Fibroblast of pulmonary artery (primary cell): Measurements from ENCODE around the gene PPP1R3E.

Source experiments
- DNase-seq: peaks from one replicate; pipeline ENCODE4 v3.0.0-alpha.2; 2010; ENCODE audit warnings: low read depth
- H3K4me3 ChIP-seq: replicated peaks from 2 replicates; pipeline ENCODE4 v1.5.1; 2011; ENCODE audit warnings: low read depth, mild to moderate bottlenecking, control low read depth, low read length, moderate library complexity
- TF ChIP-seq, protein P1 (sequence below): IDR thresholded peaks from 2 replicates; pipeline ENCODE4 v1.5.1; 2011; ENCODE audit warnings: mild to moderate bottlenecking, control low read depth, low read length, inconsistent platforms; ENCODE audit errors: missing control alignments

PPP1R3E gene

DNA sequence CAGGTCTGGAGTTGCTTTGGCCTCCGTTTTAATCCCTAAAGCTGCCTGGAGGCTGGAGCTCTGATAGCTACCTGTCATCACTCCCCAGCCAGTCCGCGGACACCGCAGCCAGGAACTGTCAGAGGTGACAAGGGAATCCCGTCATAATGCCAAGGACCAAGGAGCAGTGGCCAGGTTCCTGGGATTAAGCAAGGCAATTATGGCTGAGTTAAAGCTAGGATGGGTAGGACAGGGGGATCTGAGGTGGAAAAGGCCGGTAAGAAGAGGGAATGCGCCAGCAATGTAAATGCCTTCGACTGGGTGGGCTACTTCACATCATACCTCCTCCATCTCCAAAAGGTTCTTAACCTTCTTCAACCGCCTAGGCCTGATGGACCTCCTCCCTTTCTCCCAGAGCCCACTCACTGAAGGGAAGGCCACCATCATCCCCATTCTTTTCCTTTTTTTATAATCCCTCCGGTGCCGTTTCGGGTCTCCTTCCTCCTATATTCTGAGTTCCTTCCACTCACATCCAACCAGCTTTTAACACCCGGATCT lies 1.9 kb downstream of the PPP1R3E start:
- TF ChIP-seq, protein P1, sequence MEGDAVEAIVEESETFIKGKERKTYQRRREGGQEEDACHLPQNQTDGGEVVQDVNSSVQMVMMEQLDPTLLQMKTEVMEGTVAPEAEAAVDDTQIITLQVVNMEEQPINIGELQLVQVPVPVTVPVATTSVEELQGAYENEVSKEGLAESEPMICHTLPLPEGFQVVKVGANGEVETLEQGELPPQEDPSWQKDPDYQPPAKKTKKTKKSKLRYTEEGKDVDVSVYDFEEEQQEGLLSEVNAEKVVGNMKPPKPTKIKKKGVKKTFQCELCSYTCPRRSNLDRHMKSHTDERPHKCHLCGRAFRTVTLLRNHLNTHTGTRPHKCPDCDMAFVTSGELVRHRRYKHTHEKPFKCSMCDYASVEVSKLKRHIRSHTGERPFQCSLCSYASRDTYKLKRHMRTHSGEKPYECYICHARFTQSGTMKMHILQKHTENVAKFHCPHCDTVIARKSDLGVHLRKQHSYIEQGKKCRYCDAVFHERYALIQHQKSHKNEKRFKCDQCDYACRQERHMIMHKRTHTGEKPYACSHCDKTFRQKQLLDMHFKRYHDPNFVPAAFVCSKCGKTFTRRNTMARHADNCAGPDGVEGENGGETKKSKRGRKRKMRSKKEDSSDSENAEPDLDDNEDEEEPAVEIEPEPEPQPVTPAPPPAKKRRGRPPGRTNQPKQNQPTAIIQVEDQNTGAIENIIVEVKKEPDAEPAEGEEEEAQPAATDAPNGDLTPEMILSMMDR = no peak
- H3K4me3 ChIP-seq = peak overlapping the region; percentile 82
- peak; percentile 28 for DNase-seq

GRCh38 chr14:23299986-23300686 lies 2.5 kb downstream of the PPP1R3E start:
- peak overlapping the region; percentile 82 for H3K4me3 ChIP-seq
- TF ChIP-seq, protein P1 = no peak
- DNase-seq = no peak

DNA sequence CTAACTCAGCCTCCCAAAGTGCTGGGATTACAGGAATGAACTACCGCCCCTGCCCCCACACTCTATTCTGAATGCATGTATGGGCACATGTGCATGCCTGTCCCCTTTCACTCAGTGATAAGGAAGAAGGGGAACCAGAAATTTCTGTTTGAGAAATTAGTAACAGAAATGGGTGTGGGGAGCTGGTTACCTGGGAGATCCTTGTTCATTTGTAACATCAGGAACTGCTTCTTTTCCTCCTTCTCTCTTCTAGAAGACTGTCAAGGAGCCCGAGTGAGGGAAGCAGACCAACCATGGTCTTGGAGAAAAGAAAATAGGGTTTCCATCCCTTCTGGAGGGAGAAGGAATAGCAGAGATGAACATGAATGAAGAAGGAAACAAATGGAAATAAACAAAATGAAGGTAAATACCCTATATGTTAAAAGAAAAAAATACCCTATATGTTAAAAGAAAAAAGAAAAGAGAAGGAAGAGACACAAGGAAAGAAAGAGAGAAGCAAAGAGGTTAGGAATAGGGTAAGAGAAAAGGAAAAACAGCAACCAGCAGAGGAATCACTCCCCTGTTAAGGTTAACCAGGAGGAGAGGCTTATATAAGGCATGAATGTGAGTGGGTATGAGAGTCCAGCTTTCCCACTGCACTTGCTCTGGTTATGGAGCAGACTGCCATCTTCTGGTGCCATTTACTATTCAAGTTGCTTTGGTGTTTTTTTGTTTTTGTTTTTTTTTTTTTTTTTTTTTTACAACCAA lies 3.3 kb downstream of the PPP1R3E start:
- TF ChIP-seq, protein P1 = peak; percentile 43
- peak; percentile 73 for DNase-seq
- H3K4me3 ChIP-seq = no peak overlapping the region

DNA sequence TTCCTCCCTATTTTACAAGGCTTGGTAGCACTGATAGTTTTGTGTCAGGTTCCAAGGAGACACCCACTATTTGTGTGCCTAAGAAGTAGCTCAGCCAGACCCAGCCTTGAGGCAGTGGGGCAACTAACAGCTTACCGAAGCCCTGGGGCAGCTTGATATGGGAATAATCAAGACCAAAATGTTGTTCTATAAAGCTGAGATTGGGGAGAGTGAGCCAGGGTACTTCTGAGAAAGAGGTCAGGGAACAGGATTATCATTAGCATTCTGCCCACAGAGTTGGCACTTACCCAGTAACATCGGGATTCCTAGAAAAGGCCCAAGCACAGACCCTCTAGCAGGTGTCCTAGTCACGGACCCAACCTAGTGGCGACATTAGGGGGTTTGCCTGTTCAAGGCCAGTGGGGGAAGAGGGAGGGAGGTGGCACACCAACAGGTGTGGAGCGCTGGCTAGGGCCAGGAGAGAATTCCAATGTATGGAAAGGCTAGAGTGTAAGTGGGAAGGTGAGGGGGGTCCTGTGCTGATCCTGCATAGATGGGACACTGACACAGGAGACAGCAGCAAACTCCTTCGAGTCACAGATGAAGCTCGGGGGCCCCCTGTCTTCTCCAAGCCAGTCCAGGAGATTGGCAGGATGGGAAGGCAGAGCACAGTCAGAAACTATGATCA lies 4.9 kb downstream of the PPP1R3E start:
- TF ChIP-seq, protein P1 = no peak
- no peak overlapping the region for H3K4me3 ChIP-seq

DNA sequence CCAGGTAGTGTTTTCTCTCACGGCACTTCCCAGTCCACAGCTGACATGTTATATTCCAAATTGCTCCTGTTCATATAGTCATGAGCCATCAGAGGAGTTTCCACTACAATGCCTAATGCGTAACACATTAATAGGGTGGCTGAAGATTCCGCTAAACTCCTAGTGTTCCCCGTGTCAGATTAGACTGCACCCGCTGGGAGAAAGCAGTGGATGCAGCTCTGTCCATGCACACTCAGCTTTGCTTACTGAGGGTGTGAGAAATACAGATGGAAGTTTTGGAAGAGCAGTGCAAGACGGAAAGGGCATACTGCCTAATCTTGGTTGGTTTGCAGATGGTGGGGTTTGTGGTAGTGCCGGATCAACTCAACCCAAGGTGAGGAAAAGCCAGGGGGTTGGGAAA lies 5.6 kb downstream of the PPP1R3E start:
- TF ChIP-seq, protein P1 = no peak
- no peak for DNase-seq

More for the DNA sequence above, 4.9 kb downstream of the PPP1R3E start:
- DNase-seq = no peak

GRCh38 chr14:23296012-23296777 lies 6.5 kb downstream of the PPP1R3E start:
- TF ChIP-seq, protein P1 = no peak
- DNase-seq = no peak
- H3K4me3 ChIP-seq = no peak overlapping the region

More for the DNA sequence above, 5.6 kb downstream of the PPP1R3E start:
- H3K4me3 ChIP-seq = no peak overlapping the region
